IMR-90 (cell line): ENCODE results near the gene RELN. TPM values are rescaled to one million over a fixed set of nuclear protein-coding genes. Genes with fewer than 3 reads are reported as not detected.

Experiments
- ATAC-seq: fragments of 200-7000 bp; cut with Tn5 transposase; 2 replicates; pipeline ENCODE4 v1.9.1; 2020; ENCODE audit warnings: low read depth, mild to moderate bottlenecking, moderate library complexity
- BruUV-seq: library from RNA; stranded (reverse); fragments of 400-500 nt; replicated peaks from 2 replicates; lab custom pipeline; 2021; lab: Mats Ljungman, UMichigan
- CTCF ChIA-PET: fragments of 300-600 bp; formaldehyde crosslinking; extraction: SDS; loops from one replicate; lab custom pipeline; 2021; ENCODE audit warnings: antibody characterized with exemption; lab: Yijun Ruan, JAX
- POLR2A ChIA-PET: fragments of 300-600 bp; sonication (Branson Sonifier 250); formaldehyde crosslinking; loops from one replicate; lab custom pipeline; 2022; ENCODE audit warnings: antibody characterized with exemption; ENCODE audit not compliant: unreplicated experiment; lab: Charles Lee
- DNase-seq: peaks from one replicate; pipeline ENCODE4 v3.0.0; 2013
- H2AFZ ChIP-seq: replicated peaks from 2 replicates; pipeline ENCODE3; 2013; ENCODE audit warnings: low read length, mild to moderate bottlenecking; ENCODE audit not compliant: poor library complexity
- H2AK5ac ChIP-seq: 2 replicates; pipeline ENCODE4 v1.6.1; 2013; ENCODE audit warnings: low read depth, low read length, inconsistent platforms
- H2AK9ac ChIP-seq: replicated peaks from 2 replicates; pipeline ENCODE3; 2013; ENCODE audit warnings: mild to moderate bottlenecking, low read depth, low read length, moderate library complexity; ENCODE audit not compliant: poor library complexity
- H2BK120ac ChIP-seq: 2 replicates; pipeline ENCODE4 v1.6.1; 2013; ENCODE audit warnings: low read depth, low read length, inconsistent platforms
- H2BK15ac ChIP-seq: 3 replicates; pipeline ENCODE4 v1.6.1; 2013; ENCODE audit warnings: low read depth, low read length, inconsistent platforms
- H2BK20ac ChIP-seq: 2 replicates; pipeline ENCODE4 v1.6.1; 2013; ENCODE audit warnings: low read depth, mild to moderate bottlenecking, inconsistent platforms, low read length, moderate library complexity
- H2BK5ac ChIP-seq: 2 replicates; pipeline ENCODE4 v1.6.1; 2013; ENCODE audit warnings: mild to moderate bottlenecking, low read depth, low read length, inconsistent platforms; ENCODE audit not compliant: poor library complexity, severe bottlenecking
- H3K14ac ChIP-seq: replicated peaks from 2 replicates; pipeline ENCODE4 v1.6.1; 2013; ENCODE audit warnings: low read depth, low read length, inconsistent platforms
- H3K18ac ChIP-seq: 2 replicates; pipeline ENCODE4 v1.6.1; 2013; ENCODE audit warnings: low read depth, low read length, control low read depth
- H3K23ac ChIP-seq: 2 replicates; pipeline ENCODE4 v1.6.1; 2013; ENCODE audit warnings: low read depth, low read length, inconsistent platforms
- H3K27ac ChIP-seq: 2 replicates; pipeline ENCODE4 v1.5.1; 2013; ENCODE audit warnings: mild to moderate bottlenecking, control low read depth, low read length; ENCODE audit not compliant: insufficient read depth
- H3K27me3 ChIP-seq: 2 replicates; pipeline ENCODE4 v1.6.1; 2013; ENCODE audit warnings: low read length; ENCODE audit not compliant: control insufficient read depth, insufficient read depth
- H3K36me3 ChIP-seq: 2 replicates; pipeline ENCODE4 v1.6.1; 2013; ENCODE audit warnings: low read length, mixed read lengths; ENCODE audit not compliant: control insufficient read depth, insufficient read depth
- H3K4ac ChIP-seq: 2 replicates; pipeline ENCODE4 v1.6.1; 2013; ENCODE audit warnings: low read depth, low read length, inconsistent platforms
- H3K4me1 ChIP-seq: 2 replicates; pipeline ENCODE4 v1.6.1; 2013; ENCODE audit warnings: low read length, mixed read lengths; ENCODE audit not compliant: control insufficient read depth, insufficient read depth
- H3K4me2 ChIP-seq: 2 replicates; pipeline ENCODE4 v1.6.1; 2013; ENCODE audit warnings: low read depth, mild to moderate bottlenecking, control low read depth, low read length, moderate library complexity
- H3K4me3 ChIP-seq: 2 replicates; pipeline ENCODE4 v1.5.1; 2013; ENCODE audit warnings: low read depth, mild to moderate bottlenecking, control low read depth, low read length, moderate library complexity; ENCODE audit not compliant: insufficient read depth
- H3K56ac ChIP-seq: 2 replicates; pipeline ENCODE4 v1.6.1; 2013; ENCODE audit warnings: low read length, inconsistent platforms; ENCODE audit not compliant: insufficient read depth; ENCODE audit errors: extremely low read depth
- H3K79me1 ChIP-seq, 2 experiments: 2 replicates each; pipeline ENCODE4 v1.6.1; 2013; ENCODE audit warnings: low read length in 2 of 2, inconsistent platforms in 1 of 2, low read depth in 1 of 2
- H3K9ac ChIP-seq: 2 replicates; pipeline ENCODE4 v1.6.1; 2013; ENCODE audit warnings: low read depth, low read length, control low read depth
- H3K9me1 ChIP-seq: 2 replicates; pipeline ENCODE4 v1.6.1; 2013; ENCODE audit warnings: low read length, inconsistent platforms; ENCODE audit not compliant: insufficient read depth
- H3K9me3 ChIP-seq: 2 replicates; pipeline ENCODE4 v1.6.1; 2013; ENCODE audit warnings: low read length; ENCODE audit not compliant: control insufficient read depth, insufficient read depth
- H4K20me1 ChIP-seq: 2 replicates; pipeline ENCODE4 v1.6.1; 2013; ENCODE audit warnings: low read length, inconsistent platforms; ENCODE audit not compliant: insufficient read depth
- H4K5ac ChIP-seq: 2 replicates; pipeline ENCODE4 v1.6.1; 2013; ENCODE audit warnings: mild to moderate bottlenecking, low read depth, low read length, control low read depth
- H4K8ac ChIP-seq, 2 experiments: 2 replicates each; pipeline ENCODE4 v1.6.1; 2013; ENCODE audit warnings: low read depth in 2 of 2, low read length in 2 of 2, control low read depth in 1 of 2, inconsistent platforms in 1 of 2
- H4K91ac ChIP-seq: 2 replicates; pipeline ENCODE4 v1.6.1; 2013; ENCODE audit warnings: low read depth, low read length, inconsistent platforms; ENCODE audit not compliant: insufficient read depth
- BHLHE40 ChIP-seq: fragments of 150-350 bp; IDR thresholded peaks from 2 replicates; pipeline ENCODE4 v1.6.1; 2016; ENCODE audit warnings: mild to moderate bottlenecking, low read depth, low read length
- CEBPB ChIP-seq: IDR thresholded peaks from 2 replicates; pipeline ENCODE4 v1.6.1; 2012; ENCODE audit warnings: low read depth, low read length, improper control_type of control experiment
- CHD1 ChIP-seq: IDR thresholded peaks from 2 replicates; pipeline ENCODE4 v1.6.1; 2012; ENCODE audit warnings: low read depth, low read length, improper control_type of control experiment
- CTCF ChIP-seq: conservative IDR thresholded peaks from 2 replicates; pipeline ENCODE4 v1.5.1; 2012; ENCODE audit warnings: mild to moderate bottlenecking, low read depth, low read length, improper control_type of control experiment
- ELK1 ChIP-seq: fragments of 150-350 bp; IDR thresholded peaks from 2 replicates; pipeline ENCODE4 v1.6.1; 2016; ENCODE audit warnings: low read depth, mild to moderate bottlenecking, low read length, moderate library complexity, borderline replicate concordance
- FOS ChIP-seq: fragments of 150-350 bp; IDR thresholded peaks from 2 replicates; pipeline ENCODE4 v1.6.1; 2016; ENCODE audit warnings: low read depth, low read length
- MAFK ChIP-seq: IDR thresholded peaks from 2 replicates; pipeline ENCODE4 v1.6.1; 2012; ENCODE audit warnings: low read depth, low read length, improper control_type of control experiment
- MAZ ChIP-seq: IDR thresholded peaks from 2 replicates; pipeline ENCODE4 v1.6.1; 2012; ENCODE audit warnings: low read depth, mild to moderate bottlenecking, low read length, improper control_type of control experiment, moderate library complexity, borderline replicate concordance
- MXI1 ChIP-seq: IDR thresholded peaks from 2 replicates; pipeline ENCODE4 v1.6.1; 2012; ENCODE audit warnings: low read depth, mild to moderate bottlenecking, low read length, moderate library complexity, borderline replicate concordance
- NFE2L2 ChIP-seq: fragments of 150-350 bp; IDR thresholded peaks from 2 replicates; pipeline ENCODE4 v1.6.1; 2016; ENCODE audit warnings: low read depth, mild to moderate bottlenecking, low read length
- RCOR1 ChIP-seq: IDR thresholded peaks from 2 replicates; pipeline ENCODE4 v1.6.1; 2012; ENCODE audit warnings: mild to moderate bottlenecking, low read length, improper control_type of control experiment; ENCODE audit not compliant: insufficient replicate concordance
- RFX5 ChIP-seq: IDR thresholded peaks from 2 replicates; pipeline ENCODE4 v1.8.0; 2012; ENCODE audit warnings: low read depth, mild to moderate bottlenecking, low read length, moderate library complexity
- SMC3 ChIP-seq: fragments of 150-350 bp; IDR thresholded peaks from 2 replicates; pipeline ENCODE4 v1.6.1; 2016; ENCODE audit warnings: low read depth, mild to moderate bottlenecking, antibody characterized with exemption, low read length, moderate library complexity
- USF2 ChIP-seq: fragments of 150-350 bp; IDR thresholded peaks from 2 replicates; pipeline ENCODE4 v1.6.1; 2017; ENCODE audit warnings: mild to moderate bottlenecking, antibody characterized with exemption, low read length, low read depth
- WGBS, 2 experiments: methylation state at CpG; one replicate each; pipeline versions ENCODE4 v1.1.5 to v1.1.7; 2013; ENCODE audit warnings: missing lambda C conversion rate in 2 of 2; ENCODE audit not compliant: insufficient read length in 1 of 2; ENCODE audit errors: extremely low coverage in 2 of 2; 5-methylcytosine and 5-hydroxymethylcytosine counted together
- dilution Hi-C: fragments of 300-500 bp; cut with HindIII; formaldehyde crosslinking; loops from one replicate; pipeline ENCODE4 v1.14.3; 2018; ENCODE audit warnings: low sequenced_read_pairs; ENCODE audit not compliant: unreplicated experiment
- in situ Hi-C: fragments of 300-500 bp; cut with MboI; formaldehyde crosslinking; loops from 3 replicates; pipeline ENCODE4 v1.14.3; 2019; ENCODE audit warnings: low sequenced_read_pairs, inconsistent platforms, mixed read lengths
- intact Hi-C: fragments of 100-400 bp; cut with micrococcal nuclease; formaldehyde crosslinking; loops from 2 replicates; pipeline ENCODE4 v1.10.0; 2022
- polyA plus RNA-seq, 3 experiments: library from polyadenylated mRNA; depleted of rRNA; stranded (reverse); fragments of >200 nt; gene quantifications; 2 replicates each; pipeline ENCODE4 v1.2.3, GENCODE V29; 2012; ENCODE audit warnings: low replicate concordance in 1 of 3
- total RNA-seq: library from RNA; depleted of rRNA; stranded (reverse); fragments of >200 nt; gene quantifications from 2 replicates; pipeline ENCODE4 v1.2.3, GENCODE V29; 2012

Gene RELN
- total and polyA plus RNA-seq, 2 of the 4 experiments (the other 2 are of a cell fraction) = 14.7 to 23.7 TPM

DNA sequence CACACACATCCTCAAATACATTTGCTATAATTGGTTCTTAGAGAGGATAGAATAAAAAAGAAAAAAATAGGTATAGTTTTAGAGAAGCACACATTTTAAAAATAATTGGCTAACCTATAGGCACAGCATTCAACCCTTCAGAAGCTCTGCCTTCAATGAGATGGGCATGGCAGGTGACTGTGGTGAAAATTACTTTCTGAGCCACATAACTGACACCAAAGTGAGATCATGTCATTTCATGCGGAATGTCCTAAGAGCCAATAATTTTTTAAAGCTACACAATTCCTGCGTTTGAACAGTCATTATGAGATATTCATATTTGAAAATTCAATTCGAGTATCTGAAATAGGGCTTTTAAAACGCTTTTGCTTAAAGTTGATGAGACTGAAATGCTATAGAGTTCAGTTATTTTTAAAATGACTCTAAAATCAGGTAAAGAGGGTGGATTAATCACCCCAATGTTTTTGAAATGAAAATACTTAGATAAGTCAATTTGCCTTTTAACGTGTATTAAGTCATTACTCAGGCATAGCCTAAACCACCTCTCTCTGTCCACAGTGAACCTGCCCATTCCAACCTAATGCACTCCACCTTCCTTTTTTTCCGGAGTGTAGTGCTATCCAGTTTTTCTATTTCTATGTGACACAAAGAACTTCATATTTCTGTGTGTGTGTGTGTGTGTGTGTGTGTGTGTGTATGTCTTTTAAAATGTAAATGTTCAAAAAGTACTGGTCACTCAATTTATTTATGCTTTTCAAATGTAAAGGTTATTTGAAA, 6.1 kb downstream of the RELN start:
- H2AK9ac ChIP-seq = no peak overlapping the region
- H3K56ac ChIP-seq = no peak overlapping the region
- WGBS, 2 experiments = no CpG with 5 or more reads among the region's 6 CpGs
- H3K18ac ChIP-seq = no peak overlapping the region
- DNase-seq (no peak), ATAC-seq (no peak)
- intact Hi-C loops (no loop called here), dilution Hi-C loops (no loop called here), in situ Hi-C loops (no loop called here)
- H3K36me3 ChIP-seq = no peaks in the 10 kb centered on the region
- H3K79me1 ChIP-seq = peaks cover 3% of the 10 kb centered on the region in 2 experiments; a peak in 2 of 4 replicates
- no peak overlapping the region for H2BK20ac ChIP-seq
- no peak overlapping the region for H2BK15ac ChIP-seq
- no peak overlapping the region for H2BK5ac ChIP-seq
- no peak overlapping the region for H4K5ac ChIP-seq
- no peak overlapping the region for H3K14ac ChIP-seq
- ChIA-PET POLR2A (no interaction called here), CTCF (no interaction called here)
- no peaks in the 10 kb centered on the region for H3K27me3 ChIP-seq
- H4K8ac ChIP-seq = no peak overlapping the region
- no peaks in the 10 kb centered on the region for H3K9me1 ChIP-seq
- no peak overlapping the region for H2AFZ ChIP-seq
- 0 out of 2 replicates have a peak, but pooled peaks cover under 1% of the 10 kb centered on the region for H3K4me1 ChIP-seq
- no peak overlapping the region for H4K91ac ChIP-seq
- no peak overlapping the region for H3K27ac ChIP-seq
- no peak overlapping the region for H3K9ac ChIP-seq
- H3K4me3 ChIP-seq = no peak overlapping the region
- no peak overlapping the region for H2AK5ac ChIP-seq
- H3K9me3 ChIP-seq = no peaks in the 10 kb centered on the region
- no peak overlapping the region for H2BK120ac ChIP-seq
- no peak overlapping the region for H3K4ac ChIP-seq
- no peak overlapping the region for H3K4me2 ChIP-seq
- no TSS peak for BruUV-seq
- TF ChIP-seq BHLHE40 (no peak), CHD1 (no peak), RFX5 (no peak), MXI1 (no peak), FOS (no peak), NFE2L2 (no peak), CEBPB (no peak), RCOR1 (no peak), ELK1 (no peak), MAZ (no peak), USF2 (no peak), SMC3 (no peak), MAFK (no peak), CTCF (no peak)
- no peak overlapping the region for H3K23ac ChIP-seq
- no peaks in the 10 kb centered on the region for H4K20me1 ChIP-seq
